HG03342 (cell line): ENCODE data around the gene NDUFV1.
"Not testable (repeated sequence)": the region's sequence is repeated elsewhere in the genome, so short reads cannot be mapped to it uniquely, and the experiment has no call there.

Experiments used
- ATAC-seq: cut with Tn5 transposase; IDR thresholded peaks from one replicate; pipeline ENCODE4 v1.9.1; 2021; ENCODE audit warnings: mild to moderate bottlenecking, moderate library complexity; ENCODE audit not compliant: unreplicated experiment

Gene NDUFV1

DNA sequence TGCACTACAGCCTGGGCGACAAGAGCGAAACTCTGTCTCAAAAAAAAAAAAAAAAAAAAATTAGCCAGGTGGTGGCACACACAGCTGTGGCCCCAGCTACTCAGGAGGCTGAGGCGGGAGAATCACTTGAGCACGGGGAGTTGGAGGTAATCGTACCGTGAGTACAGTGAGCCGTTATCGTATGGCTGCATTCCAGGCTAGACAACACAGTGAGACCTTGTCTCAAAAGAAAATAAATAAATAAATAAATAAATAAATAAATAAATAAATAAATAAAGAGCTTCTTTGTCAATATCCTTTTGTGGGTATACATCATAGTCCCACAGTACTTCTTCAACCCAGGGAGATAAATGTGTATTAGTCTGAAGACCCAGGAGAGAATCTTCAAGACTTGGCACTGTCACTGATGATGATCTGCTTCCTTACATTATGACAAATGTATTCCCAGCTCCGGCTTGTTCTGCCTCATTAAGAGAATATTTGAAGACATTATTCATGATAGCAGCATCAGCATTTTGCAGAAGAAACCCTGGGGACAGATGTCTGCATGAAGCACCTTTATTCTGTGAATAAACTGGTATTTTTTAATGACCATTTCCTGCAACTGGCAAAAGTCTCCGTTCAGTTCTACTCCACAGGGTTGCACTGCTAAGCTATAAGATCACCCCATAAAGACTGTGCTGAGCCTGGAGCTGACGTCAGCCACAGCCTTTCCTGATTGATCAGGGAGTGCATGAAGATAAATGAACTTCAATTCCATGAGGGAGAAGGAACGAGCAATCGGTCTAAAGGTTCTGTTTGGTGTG, 45.4 kb downstream of the NDUFV1 start:
- ATAC-seq, result no peak

DNA sequence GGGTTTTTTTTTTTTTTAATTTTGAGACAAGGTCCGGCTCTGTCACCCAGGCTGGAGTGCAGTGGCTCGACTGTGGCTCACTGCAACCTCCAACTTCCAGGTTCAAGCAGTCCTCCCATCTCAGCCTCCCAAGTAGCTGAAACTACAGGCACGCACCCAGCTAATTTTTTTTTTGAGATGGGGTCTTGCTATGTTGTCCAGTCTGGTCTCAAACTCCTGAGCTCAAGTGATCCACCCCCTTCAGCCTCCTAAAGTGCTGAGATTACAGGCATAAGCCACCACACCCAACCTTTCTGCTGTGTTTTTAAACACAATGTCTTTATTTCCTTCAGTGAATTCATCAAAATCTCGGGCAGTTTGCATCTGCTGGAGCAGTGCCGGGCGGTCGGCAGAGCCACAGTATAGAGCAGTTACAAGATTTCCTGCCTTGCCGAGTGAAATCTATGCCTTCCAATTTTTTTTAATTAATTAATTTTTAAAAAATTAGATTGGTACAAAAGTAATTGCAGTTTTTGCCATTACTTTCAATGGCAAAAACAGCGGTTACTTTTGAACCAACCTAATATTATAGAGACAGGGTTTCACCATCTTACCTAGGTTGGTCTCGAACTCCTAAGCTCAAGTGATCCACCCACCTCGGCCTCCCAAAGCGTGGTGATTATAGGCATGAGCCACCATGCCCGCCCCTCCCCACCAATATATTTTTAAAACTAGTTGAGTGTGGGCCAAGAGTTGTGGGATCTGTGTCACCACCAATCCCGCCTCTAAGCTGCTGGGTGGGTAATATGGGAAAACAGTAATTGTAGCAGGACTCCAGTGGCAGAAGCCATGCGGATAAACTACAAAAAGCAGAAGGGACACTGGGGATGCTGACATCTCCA, 46.5 kb downstream of the NDUFV1 start:
- ATAC-seq, result no peak

DNA sequence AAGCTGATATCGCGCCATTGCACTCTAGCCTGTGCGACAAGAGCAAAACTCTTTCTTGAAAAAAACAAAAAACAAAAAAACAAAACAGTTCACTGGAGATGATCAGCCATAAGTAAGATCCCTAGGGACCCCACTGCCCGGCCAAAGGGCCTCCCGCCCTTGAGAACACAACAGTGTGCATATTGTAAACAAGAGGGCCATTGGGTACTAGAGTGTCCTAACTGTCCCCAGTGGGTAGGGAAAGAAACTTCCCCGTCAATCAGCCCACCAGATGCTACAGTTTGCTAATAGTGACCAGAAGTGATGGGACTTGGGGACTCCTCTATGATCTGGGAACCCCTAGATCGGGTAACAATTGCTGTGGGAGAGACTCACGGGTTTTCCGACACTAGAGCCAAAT, 47.5 kb downstream of the NDUFV1 start:
- no peak for ATAC-seq

- no peak for ATAC-seq
Observed at GRCh38 chr11:67656278-67656922, 49.7 kb downstream of the NDUFV1 start.

DNA sequence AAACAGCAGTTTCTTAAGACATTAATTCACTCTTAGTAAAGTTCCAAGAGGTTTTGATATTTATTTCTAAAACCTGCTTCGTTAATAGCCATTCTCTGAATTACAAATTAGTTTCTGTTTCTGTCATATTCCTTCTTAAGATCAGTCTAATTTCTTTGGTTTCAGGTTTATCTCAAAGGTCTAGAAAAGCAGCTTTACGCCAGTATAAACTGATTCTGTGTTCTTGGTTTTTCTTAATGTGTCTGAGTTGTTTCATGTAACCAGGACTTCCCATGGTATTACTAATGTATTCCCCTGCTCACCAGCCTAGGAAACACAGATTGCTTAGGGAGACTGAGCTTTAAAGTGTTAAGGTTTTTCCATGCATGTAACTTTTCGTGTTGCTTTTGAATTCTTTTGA, 50.6 kb downstream of the NDUFV1 start:
- no peak for ATAC-seq

- not testable (repeated sequence) for ATAC-seq
Observed at GRCh38 chr11:67659651-67660165, 53.0 kb downstream of the NDUFV1 start.

GRCh38 chr11:67660752-67661151, 54.0 kb downstream of the NDUFV1 start:
- not testable (repeated sequence) for ATAC-seq
